ENCODE results near the gene NR4A3.

GRCh38 chr9:99873531-99873930 is 51.8 kb downstream of the NR4A3 start:
- TF ChIP-seq CTCF (IDR thresholded peaks at IDR 0.05 in 2 of 3, conservative IDR thresholded peaks at IDR 0.05 in 1 of 3; ENCODE audit: control insufficient read depth in 2 of 3, extremely low read depth in 1 of 3, insufficient read depth in 1 of 3, low read depth in 3 of 3, low read length in 3 of 3) = no peak
- no peak for TF ChIP-seq JUND (IDR thresholded peaks at IDR 0.05; ENCODE audit: low read depth, low read length)
- no peak for TF ChIP-seq REST (IDR thresholded peaks at IDR 0.05; ENCODE audit: low read depth, low read length)
- no peak for TF ChIP-seq EZH2 (IDR thresholded peaks at IDR 0.05; ENCODE audit: borderline replicate concordance, control insufficient read depth, low read depth, low read length)
- no peak for TF ChIP-seq NFYA (IDR thresholded peaks at IDR 0.05; ENCODE audit: borderline replicate concordance, low read depth, low read length)
- no peak for TF ChIP-seq CUX1 (IDR thresholded peaks at IDR 0.05; ENCODE audit: insufficient replicate concordance, low read depth, low read length)
- no peak for TF ChIP-seq MEF2A (IDR thresholded peaks at IDR 0.05; ENCODE audit: insufficient read depth, low read depth, low read length)
- no peak for TF ChIP-seq YY1 (IDR thresholded peaks at IDR 0.05; ENCODE audit: low read depth, low read length)
- no peak for TF ChIP-seq RAD21 (IDR thresholded peaks at IDR 0.05; ENCODE audit: insufficient read depth, low read depth, low read length)

Measured in GM12878 (cell line).